ENCODE measurements around the gene ZNF750. TPM values are rescaled to one million over a fixed set of nuclear protein-coding genes. Genes with fewer than 3 reads are reported as not detected.
A peak's percentile ranks its signal among the peaks of the same experiment; 100 is the strongest.

Gene ZNF750
- total RNA-seq, 4 donors from 2014 or later = 202 to 426 (median 294) TPM

- no peak for DNase-seq (ENCODE audit: low spot score in 2 of 2)
- H3K4me3 ChIP-seq (ENCODE audit: low read depth, poor library complexity, severe bottlenecking) = no peak overlapping the region
- TF ChIP-seq CTCF (IDR thresholded peaks at IDR 0.05) = no peak
- TF ChIP-seq POLR2A (IDR thresholded peaks at IDR 0.05) = no peak
- intact Hi-C loops (cut with DNase I; ENCODE audit: low total_unique reads) = no loop called here
- 96 to 98% methylated on average over 15 of the region's 15 CpGs for WGBS, 2 donors
Observed at GRCh38 chr17:82879241-82879640, 39.4 kb upstream of the ZNF750 start.

- no peak for DNase-seq (ENCODE audit: low spot score in 2 of 2)
- WGBS, 2 donors = 72 to 80% methylated on average over 9 of the region's 9 CpGs
- no peak overlapping the region for H3K4me3 ChIP-seq (ENCODE audit: low read depth, poor library complexity, severe bottlenecking)
- TF ChIP-seq CTCF (IDR thresholded peaks at IDR 0.05) (no peak), POLR2A (IDR thresholded peaks at IDR 0.05) (no peak)
- intact Hi-C loops (cut with DNase I; ENCODE audit: low total_unique reads) = no loop called here
Observed at GRCh38 chr17:82878527-82878926, 38.7 kb upstream of the ZNF750 start.

GRCh38 chr17:82876602-82877379 is 37.0 kb upstream of the ZNF750 start:
- WGBS, 2 donors = 20 to 34% methylated on average over 14 of the region's 14 CpGs
- intact Hi-C loops (cut with DNase I; ENCODE audit: low total_unique reads) = no loop called here
- DNase-seq (ENCODE audit: low spot score in 2 of 2) = peak; percentile 82 to 94
- H3K4me3 ChIP-seq (ENCODE audit: low read depth, poor library complexity, severe bottlenecking) = no peak overlapping the region
- TF ChIP-seq POLR2A (IDR thresholded peaks at IDR 0.05) (no peak), CTCF (IDR thresholded peaks at IDR 0.05) (no peak)

GRCh38 chr17:82876149-82876548 is 36.3 kb upstream of the ZNF750 start:
- DNase-seq (ENCODE audit: low spot score in 2 of 2) = peak in 1 of 2 donors; percentile 51
- intact Hi-C loops (cut with DNase I; ENCODE audit: low total_unique reads) = no loop called here
- 33 to 47% methylated on average over 18 of the region's 18 CpGs for WGBS, 2 donors
- TF ChIP-seq POLR2A (IDR thresholded peaks at IDR 0.05) = no peak
- no peak for TF ChIP-seq CTCF (IDR thresholded peaks at IDR 0.05)
- H3K4me3 ChIP-seq (ENCODE audit: low read depth, poor library complexity, severe bottlenecking) = no peak overlapping the region

GRCh38 chr17:82875407-82875856 is 35.6 kb upstream of the ZNF750 start:
- TF ChIP-seq CTCF (IDR thresholded peaks at IDR 0.05) (no peak), POLR2A (IDR thresholded peaks at IDR 0.05) (no peak)
- intact Hi-C loops (cut with DNase I; ENCODE audit: low total_unique reads) = no loop called here
- no peak overlapping the region for H3K4me3 ChIP-seq (ENCODE audit: low read depth, poor library complexity, severe bottlenecking)
- peak in 1 of 2 donors; percentile 82 for DNase-seq (ENCODE audit: low spot score in 2 of 2)
- 56 to 57% methylated on average over 19 of the region's 19 CpGs for WGBS, 2 donors

All from lower leg skin (tissue), 4 donors.